ENCODE measurements around the gene SCARF2. TPM values are rescaled to one million over a fixed set of nuclear protein-coding genes. Genes with fewer than 3 reads are reported as not detected.

The SCARF2 gene
- total and polyA plus RNA-seq, 4 donors, result 0.15 to 2.0 (median 1.7) TPM

GRCh38 chr22:20466659-20467379 lies 29.2 kb upstream of the SCARF2 start:
- H3K4me3 ChIP-seq (ENCODE audit: low read depth in 1 of 3, low read length in 3 of 3), result no peak overlapping the region
- no peaks in the 10 kb centered on the region for H3K4me1 ChIP-seq (ENCODE audit: control insufficient read depth in 4 of 4, insufficient read depth in 4 of 4, low read length in 3 of 4)
- H3K27me3 ChIP-seq (ENCODE audit: control insufficient read depth in 4 of 4, insufficient read depth in 4 of 4, low read length in 3 of 4), result no peaks in the 10 kb centered on the region
- H3K36me3 ChIP-seq (ENCODE audit: control insufficient read depth in 4 of 4, insufficient read depth in 3 of 4, low read depth in 1 of 4, low read length in 3 of 4), result peaks cover 0 to 29% (median 10%) of the 10 kb centered on the region in 4 donors
- H3K9me3 ChIP-seq (ENCODE audit: control insufficient read depth in 4 of 4, low read length in 3 of 4), result no peaks in the 10 kb centered on the region
- no peak overlapping the region for H3K9ac ChIP-seq (ENCODE audit: low read depth in 1 of 2, low read length in 2 of 2)
- 91% methylated on average over 3 of the region's 3 CpGs for WGBS
- TF ChIP-seq YY1 (IDR thresholded peaks at IDR 0.05), result no peak
- H3K27ac ChIP-seq (ENCODE audit: low read depth in 1 of 2, low read length in 2 of 2), result no peak overlapping the region
- no peak for DNase-seq (ENCODE audit: low spot score)

- Histone ChIP-seq H3K4me3 (ENCODE audit: low read depth in 1 of 3, low read length in 3 of 3) (no peak overlapping the region), H3K4me1 (ENCODE audit: control insufficient read depth in 4 of 4, insufficient read depth in 4 of 4, low read length in 3 of 4) (no peaks in the 10 kb centered on the region), H3K36me3 (ENCODE audit: control insufficient read depth in 4 of 4, insufficient read depth in 3 of 4, low read depth in 1 of 4, low read length in 3 of 4) (peaks cover 0 to 22% (median 4%) of the 10 kb centered on the region in 4 donors), H3K27ac (ENCODE audit: low read depth in 1 of 2, low read length in 2 of 2) (no peak overlapping the region), H3K27me3 (ENCODE audit: control insufficient read depth in 4 of 4, insufficient read depth in 4 of 4, low read length in 3 of 4) (no peaks in the 10 kb centered on the region), H3K9ac (ENCODE audit: low read depth in 1 of 2, low read length in 2 of 2) (no peak overlapping the region), H3K9me3 (ENCODE audit: control insufficient read depth in 4 of 4, low read length in 3 of 4) (no peaks in the 10 kb centered on the region)
- WGBS, result 92% methylated on average over 5 of the region's 5 CpGs
- no peak for DNase-seq (ENCODE audit: low spot score)
- TF ChIP-seq ATF3 (IDR thresholded peaks at IDR 0.05) (no peak), REST (IDR thresholded peaks at IDR 0.05) (no peak), NR2F2 (IDR thresholded peaks at IDR 0.05) (no peak), FOXA1 (IDR thresholded peaks at IDR 0.05) (no peak), HNF4A (conservative IDR thresholded peaks at IDR 0.05) (no peak), TAF1 (conservative IDR thresholded peaks at IDR 0.05) (no peak), EGR1 (IDR thresholded peaks at IDR 0.05; ENCODE audit: low read depth in 2 of 2) (no peak), RAD21 (IDR thresholded peaks at IDR 0.05) (no peak), SP1 (IDR thresholded peaks at IDR 0.05) (no peak), RXRA (IDR thresholded peaks at IDR 0.05) (no peak), CTCF (IDR thresholded peaks at IDR 0.05; ENCODE audit: low read depth, low read length, missing input control) (no peak), ZBTB33 (IDR thresholded peaks at IDR 0.05) (no peak), MAX (IDR thresholded peaks at IDR 0.05) (no peak), FOXA2 (IDR thresholded peaks at IDR 0.05) (no peak), YY1 (IDR thresholded peaks at IDR 0.05) (no peak), JUND (IDR thresholded peaks at IDR 0.05) (no peak), GABPA (IDR thresholded peaks at IDR 0.05 in 1 of 2, conservative IDR thresholded peaks at IDR 0.05 in 1 of 2) (no peak), HNF4G (IDR thresholded peaks at IDR 0.05) (no peak)
Observed at GRCh38 chr22:20465759-20466077, 28.1 kb upstream of the SCARF2 start.
